ENCODE measurements around the gene PRF1.

DNA sequence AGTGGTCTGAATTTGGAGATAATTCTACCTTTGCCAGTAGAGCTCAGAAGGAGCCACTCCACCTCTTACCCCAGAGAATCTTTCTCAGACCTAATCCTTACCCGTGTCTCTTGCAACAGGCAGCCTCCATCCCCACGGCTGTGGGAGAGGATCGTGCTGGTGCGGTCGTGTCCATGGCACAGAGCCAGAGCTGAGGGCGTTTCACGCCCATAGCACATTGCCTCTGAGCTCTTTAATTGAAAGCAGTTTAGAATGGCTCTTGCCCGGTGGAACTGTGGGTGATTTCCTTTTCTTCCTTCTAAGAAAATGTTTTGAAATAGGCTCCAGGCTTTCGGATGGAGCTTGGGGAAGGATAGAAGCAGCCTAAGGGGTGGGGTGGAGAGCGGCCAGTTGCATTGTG, 41.5 kb downstream of the PRF1 start:
- TF ChIP-seq, protein P1, sequence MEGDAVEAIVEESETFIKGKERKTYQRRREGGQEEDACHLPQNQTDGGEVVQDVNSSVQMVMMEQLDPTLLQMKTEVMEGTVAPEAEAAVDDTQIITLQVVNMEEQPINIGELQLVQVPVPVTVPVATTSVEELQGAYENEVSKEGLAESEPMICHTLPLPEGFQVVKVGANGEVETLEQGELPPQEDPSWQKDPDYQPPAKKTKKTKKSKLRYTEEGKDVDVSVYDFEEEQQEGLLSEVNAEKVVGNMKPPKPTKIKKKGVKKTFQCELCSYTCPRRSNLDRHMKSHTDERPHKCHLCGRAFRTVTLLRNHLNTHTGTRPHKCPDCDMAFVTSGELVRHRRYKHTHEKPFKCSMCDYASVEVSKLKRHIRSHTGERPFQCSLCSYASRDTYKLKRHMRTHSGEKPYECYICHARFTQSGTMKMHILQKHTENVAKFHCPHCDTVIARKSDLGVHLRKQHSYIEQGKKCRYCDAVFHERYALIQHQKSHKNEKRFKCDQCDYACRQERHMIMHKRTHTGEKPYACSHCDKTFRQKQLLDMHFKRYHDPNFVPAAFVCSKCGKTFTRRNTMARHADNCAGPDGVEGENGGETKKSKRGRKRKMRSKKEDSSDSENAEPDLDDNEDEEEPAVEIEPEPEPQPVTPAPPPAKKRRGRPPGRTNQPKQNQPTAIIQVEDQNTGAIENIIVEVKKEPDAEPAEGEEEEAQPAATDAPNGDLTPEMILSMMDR (IDR thresholded peaks at IDR 0.05): no peak
- no peak for TF ChIP-seq POLR2A (IDR thresholded peaks at IDR 0.05)
- TF ChIP-seq POLR2AphosphoS5 (IDR thresholded peaks at IDR 0.05): no peak
- no peak for TF ChIP-seq EP300 (IDR thresholded peaks at IDR 0.05)
